Islet precursor cell (in vitro differentiated cells): ENCODE data around the gene TYRO3.
A peak's percentile ranks its signal among the peaks of the same experiment; 100 is the strongest.

Experiments
- DNase-seq: peaks from one replicate; pipeline ENCODE4 v3.0.0-alpha.2; 2018

TYRO3 gene

GRCh38 chr15:41606997-41607396 lies 48.0 kb downstream of the TYRO3 start:
- peak; percentile 74 for DNase-seq

GRCh38 chr15:41609123-41609522 lies 50.1 kb downstream of the TYRO3 start:
- DNase-seq: no peak

- DNase-seq: no peak
These were observed 51.0 kb downstream of the TYRO3 start for GRCh38 chr15:41610048-41610447.

GRCh38 chr15:41620536-41621199 lies 61.7 kb downstream of the TYRO3 start:
- DNase-seq: peak; percentile 79

GRCh38 chr15:41621200-41622193 lies 62.5 kb downstream of the TYRO3 start:
- DNase-seq: peak; percentile 88

- no peak for DNase-seq
These were observed 63.9 kb downstream of the TYRO3 start for GRCh38 chr15:41622901-41623300.

- DNase-seq: no peak
These were observed 68.2 kb downstream of the TYRO3 start for GRCh38 chr15:41627203-41627602.

- no peak for DNase-seq
These were observed 70.5 kb downstream of the TYRO3 start for GRCh38 chr15:41629463-41629862.

GRCh38 chr15:41629883-41630282 lies 70.9 kb downstream of the TYRO3 start:
- DNase-seq: no peak

- DNase-seq: no peak
These were observed 71.7 kb downstream of the TYRO3 start for GRCh38 chr15:41630616-41631217.

- DNase-seq: no peak
These were observed 73.0 kb downstream of the TYRO3 start for GRCh38 chr15:41631880-41632470.
